HG03175 (cell line): ENCODE measurements around the gene POU3F2.

Experiments used
- ATAC-seq: cut with Tn5 transposase; IDR thresholded peaks from one replicate; pipeline ENCODE4 v1.9.1; 2021; ENCODE audit warnings: mild to moderate bottlenecking, moderate library complexity; ENCODE audit not compliant: unreplicated experiment

Gene POU3F2

DNA sequence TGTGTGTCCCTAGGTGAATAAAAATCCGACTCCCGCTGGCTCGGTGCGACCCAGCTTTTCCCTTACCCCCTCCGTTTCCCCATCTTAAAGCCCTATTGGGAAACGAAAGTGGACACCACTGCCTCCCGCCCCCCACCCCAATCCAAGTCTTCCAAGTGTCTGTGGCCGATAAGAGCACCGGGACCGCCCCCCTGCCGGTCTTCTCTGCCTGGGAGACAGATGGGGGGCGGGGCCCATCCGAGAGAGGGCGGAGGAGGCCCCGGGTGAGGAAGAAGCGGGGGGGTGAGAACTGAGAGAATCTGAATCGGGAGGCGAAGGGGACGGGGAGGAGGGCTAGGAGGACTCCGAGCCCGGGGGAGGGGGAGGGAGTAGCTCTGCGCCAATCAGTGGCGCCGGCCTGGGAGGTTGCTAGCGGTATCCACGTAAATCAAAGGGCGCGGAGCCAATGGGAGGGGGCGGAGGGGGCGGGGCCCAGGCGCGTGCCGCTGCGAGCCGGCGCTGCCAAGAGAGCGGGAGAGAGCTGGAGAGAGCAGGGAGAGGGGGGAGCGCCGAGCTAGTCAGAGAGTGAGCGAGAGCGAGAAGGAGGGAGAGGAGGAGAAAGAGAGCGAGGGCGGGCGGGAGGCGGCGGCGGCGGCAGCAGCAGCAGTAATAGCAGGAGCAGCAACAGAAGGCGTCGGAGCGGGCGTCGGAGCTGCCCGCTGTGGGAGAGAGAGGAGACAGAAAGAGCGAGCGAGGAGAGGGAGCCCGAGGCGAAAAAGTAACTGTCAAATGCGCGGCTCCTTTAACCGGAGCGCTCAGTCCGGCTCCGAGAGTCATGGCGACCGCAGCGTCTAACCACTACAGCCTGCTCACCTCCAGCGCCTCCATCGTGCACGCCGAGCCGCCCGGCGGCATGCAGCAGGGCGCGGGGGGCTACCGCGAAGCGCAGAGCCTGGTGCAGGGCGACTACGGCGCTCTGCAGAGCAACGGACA is at the start of gene POU3F2:
Gene POU3F2, plus strand, starts transcription at position 515 of the 972 bp plus-strand sequence. Its CDS starts 300 bp downstream, at position 815.
- ATAC-seq: peak; percentile 51

GRCh38 chr6:98787435-98787834 is 46.9 kb upstream of the POU3F2 start:
- ATAC-seq: no peak

GRCh38 chr6:98787961-98788360 is 46.4 kb upstream of the POU3F2 start:
- no peak for ATAC-seq

GRCh38 chr6:98794307-98794842 is 40.0 kb upstream of the POU3F2 start:
- no peak for ATAC-seq

DNA sequence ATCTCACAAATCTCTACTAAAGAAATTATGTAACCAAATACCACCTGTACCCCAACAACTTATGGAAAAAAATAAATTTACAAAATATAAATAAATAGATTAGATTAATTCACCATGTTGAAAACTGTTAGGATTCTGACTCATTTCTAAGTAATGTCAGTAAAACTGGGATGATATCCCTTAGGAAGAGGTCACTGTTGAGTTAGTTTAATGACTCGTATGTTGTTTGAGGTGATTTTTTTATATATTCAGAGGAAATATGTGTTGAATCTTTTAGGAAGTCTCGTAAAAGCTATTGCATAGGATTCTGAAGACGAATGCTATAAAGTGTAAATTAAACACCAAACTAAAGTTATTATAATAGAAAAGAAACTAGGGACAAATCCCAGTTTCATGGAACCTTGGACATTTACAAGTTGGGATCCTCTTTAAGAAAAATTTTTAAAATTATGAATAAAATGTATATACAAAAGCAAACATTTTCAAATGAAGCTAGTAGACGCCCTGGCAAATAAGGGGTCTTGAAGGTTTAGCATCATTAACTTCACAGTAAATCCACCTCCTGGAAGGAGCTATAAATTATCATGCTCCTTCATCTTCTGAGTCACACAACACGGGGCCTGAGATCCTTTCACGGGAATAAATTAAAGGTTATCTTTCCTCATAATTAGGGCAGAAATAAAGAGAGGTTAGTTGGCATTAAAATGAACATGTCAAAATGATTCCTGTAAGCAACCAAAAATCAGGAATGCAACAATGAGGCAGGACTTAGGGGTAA is 37.0 kb upstream of the POU3F2 start:
- no peak for ATAC-seq

DNA sequence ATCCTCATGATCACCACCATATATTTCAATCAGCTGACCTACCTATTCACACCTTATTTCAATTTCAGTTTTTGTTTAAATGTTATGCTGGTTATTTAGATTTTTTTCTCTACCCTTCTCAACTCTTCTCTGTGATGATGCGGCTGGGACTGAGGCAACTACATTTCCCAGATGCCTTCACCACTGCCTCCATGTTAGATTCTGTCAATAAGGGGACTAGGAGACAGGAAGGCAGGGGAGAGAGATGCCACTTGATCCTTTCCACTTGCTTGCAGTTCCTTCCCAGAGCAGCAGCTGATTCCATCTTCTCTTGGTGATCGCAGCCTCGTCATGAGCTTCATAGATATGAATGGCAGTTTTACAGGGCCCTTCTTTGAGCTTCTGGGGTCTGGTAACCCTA is 33.5 kb upstream of the POU3F2 start:
- ATAC-seq: no peak

GRCh38 chr6:98808541-98809210 is 25.7 kb upstream of the POU3F2 start:
- ATAC-seq: no peak

DNA sequence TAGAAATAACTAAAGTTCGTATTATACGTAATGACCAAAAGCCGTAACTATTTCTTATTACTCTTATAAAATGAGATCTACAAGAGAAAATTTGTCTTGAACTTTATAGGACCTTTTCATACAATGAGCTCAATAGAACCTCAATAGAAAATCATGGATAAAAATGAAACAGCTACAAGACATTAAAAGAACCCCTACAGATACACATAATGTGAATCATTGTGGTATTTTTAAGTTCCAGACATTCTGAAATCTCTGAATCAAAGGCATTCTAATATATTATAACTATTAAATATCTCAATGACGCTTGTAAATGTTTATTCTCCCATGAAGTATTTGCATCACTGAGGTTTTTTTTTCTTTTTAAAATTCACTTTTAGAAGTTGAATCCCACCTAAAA is 22.2 kb upstream of the POU3F2 start:
- ATAC-seq: no peak

DNA sequence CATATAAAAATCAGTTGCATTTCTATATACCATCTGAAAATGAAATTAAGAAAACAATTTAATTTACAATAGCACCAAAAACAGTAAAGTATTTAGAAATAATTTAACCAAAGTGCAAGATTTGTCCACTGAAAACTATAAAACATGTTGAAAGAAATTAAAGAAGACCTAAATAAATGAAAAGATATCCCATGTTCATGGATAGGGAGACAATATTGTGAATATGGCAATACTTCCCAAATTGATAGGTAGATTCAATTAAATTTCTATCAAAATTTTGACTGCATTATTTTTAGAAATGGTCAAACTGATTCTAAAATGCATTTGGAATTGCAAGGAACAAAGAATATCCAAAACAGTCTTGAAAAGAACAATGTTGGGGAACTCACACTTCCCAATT is 17.6 kb upstream of the POU3F2 start:
- no peak for ATAC-seq

DNA sequence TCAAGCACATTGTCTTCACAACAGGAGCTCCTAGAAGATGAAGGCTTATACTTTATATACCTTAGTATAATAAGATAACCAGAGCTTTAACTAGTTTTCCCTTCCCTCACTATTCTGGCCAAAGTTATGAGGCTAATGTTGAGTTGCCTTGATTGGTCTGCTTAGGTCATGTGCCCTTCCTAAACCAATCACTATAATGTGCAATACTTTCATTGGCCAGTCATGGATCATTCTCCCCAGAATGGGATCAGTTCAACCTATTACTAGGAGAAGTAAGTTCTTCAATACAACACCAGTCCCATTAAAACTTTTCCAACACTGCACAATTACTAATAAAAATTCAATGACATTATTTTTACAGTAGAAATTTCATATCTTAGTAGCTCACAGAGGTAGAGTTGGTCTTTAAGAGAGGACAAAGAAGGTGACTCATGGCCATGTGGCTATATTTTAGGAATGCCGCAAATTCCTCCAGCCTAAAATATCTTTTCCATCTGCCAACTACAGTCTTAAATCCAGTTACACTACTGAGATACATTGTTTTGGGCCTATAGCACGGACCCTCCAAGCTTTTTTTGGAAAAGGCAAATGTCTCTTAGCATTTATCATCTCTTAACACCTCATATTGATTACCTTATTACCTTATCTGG is 12.5 kb upstream of the POU3F2 start:
- no peak for ATAC-seq

- no peak for ATAC-seq
These were observed 10.8 kb upstream of the POU3F2 start for GRCh38 chr6:98823428-98824161.

DNA sequence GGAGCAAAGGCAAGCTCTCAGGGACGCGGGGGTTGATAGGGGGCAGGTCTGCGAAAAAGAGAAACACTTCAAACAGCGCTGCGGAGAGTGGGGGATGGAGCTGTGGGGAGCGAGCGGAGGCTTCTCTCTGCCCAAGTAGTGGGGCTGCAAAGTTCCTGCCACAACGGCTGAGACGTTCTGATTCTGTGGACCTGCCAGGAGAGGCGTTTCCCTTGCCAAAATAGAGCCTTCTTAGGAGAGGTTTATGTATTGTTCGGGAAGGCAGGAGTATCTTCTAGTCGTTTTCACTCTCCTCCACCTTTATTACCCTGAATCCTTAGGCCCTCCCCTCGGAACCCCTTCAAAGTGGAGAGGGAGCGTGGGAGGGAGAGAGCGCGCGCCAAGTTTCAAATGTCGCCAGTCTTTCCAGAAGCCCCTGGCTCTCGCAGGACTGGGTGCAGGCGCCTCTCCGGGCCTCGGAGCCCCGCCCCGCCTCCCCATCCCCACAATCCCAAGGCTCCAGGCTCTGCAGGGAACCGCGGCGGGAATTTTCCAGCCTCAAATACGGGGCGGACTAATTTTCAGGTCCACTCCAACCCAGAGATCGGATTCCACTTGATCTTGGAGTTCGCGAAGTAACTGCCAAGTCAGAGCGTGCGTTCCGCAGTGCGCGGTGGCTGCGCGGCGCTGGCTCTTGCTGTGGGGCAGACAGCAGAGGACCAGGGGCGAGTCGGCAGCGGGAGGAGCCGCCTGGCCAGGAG is 10.0 kb upstream of the POU3F2 start:
- no peak for ATAC-seq

- no peak for ATAC-seq
These were observed 9.3 kb upstream of the POU3F2 start for GRCh38 chr6:98824902-98825599.

GRCh38 chr6:98825600-98826230 is 8.7 kb upstream of the POU3F2 start:
- no peak for ATAC-seq

DNA sequence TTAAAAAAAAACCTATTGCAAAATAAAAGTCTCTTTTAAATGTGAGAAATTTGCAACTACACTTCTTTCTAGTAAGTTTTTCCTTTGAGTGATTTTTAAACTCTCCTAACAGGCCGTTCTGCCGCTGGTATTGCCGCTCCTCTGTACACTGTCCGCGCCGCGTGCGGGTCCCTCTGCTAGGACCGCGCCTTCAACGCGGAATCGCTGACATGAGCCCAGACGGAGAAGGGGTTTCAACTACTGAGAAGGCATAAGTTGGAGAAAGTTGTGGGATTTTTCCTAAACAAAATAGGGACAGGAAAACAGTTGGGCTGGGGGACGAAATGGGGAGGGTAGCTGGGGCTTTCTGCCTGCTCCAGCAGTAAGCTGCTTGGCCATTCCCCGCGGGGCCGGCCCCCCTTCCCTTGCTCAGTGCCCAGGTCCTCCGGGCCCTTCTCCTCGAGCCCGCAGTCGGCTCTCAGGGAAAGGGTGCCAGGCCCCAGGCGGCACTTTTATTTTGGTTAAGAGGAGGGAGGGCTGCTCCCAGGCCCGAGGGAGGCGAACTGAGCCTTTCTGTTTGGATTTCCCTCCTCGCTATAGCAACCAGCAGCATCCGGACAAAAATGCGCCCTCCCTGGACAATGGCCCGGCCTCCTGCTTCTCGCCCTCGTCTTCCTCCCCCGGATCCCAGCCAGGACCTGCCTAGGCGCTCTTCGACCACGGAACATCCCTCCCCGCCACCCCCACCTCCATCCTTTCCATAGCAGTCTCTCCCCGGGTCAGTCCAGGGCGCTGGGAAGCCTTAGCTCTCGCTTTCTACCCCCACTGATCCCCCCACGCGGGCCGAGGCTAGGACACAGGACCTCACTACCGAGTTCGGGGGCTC is 6.8 kb upstream of the POU3F2 start:
- ATAC-seq: no peak

DNA sequence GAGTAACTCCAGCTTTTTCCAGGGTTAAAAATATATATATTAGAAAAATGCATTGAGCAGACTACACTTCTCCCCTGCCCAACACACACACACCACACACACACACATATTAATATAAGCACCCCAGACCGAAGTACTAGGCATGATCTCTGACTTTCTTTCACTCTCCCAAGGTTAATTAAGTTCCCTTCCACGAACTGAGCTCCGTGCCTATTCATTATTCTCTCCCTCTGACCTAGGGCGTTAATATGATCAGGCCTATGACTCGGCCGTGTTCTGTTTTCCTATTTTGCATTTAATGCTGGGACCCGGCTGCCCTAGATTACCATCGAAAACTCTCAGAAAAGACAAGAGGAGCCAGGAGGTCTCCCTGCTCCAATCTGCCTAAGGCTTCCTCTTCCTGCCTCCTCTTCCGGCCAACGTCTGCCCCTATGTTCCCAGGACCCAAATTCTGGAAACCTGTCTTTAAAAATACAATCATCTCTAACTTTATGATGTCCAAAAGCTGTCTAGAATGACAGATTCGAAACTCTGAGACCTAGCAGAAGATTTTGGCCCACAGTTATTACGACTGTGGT is 6.1 kb upstream of the POU3F2 start:
- no peak for ATAC-seq

DNA sequence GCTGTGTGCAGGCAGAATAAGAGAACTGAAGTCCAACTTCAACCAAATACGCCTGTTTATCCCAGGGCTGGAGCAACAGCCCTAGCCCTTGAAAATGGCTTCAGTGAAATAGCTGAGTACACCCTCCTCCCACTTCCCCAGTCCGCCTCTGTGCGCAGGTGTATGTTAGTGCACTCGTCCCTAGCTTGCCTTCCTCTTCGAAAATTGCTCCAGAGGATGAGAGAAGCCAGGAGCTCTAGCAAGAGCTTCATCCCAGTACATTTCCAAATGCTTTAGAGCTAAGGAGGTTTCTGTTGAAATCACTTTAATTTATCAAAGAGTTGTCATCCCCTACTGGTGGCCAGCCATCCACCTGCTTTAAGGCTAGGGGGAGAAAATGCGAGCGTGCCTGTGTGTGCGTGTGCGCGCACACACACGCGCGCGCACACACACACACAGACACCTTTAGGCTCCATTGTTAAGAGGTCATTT is 5.4 kb upstream of the POU3F2 start:
- no peak for ATAC-seq
